ENCODE data around the gene CYP27A1. TPM values are rescaled to one million over a fixed set of nuclear protein-coding genes. Genes with fewer than 3 reads are reported as not detected.

CYP27A1 gene
- total RNA-seq, 1 donor from 2014 or later, result 0.11 TPM

GRCh38 chr2:218773881-218774280 lies 8.1 kb upstream of the CYP27A1 start:
- Mint-ChIP-seq H3K4me3 (no peak overlapping the region), H3K27me3 (ENCODE audit: insufficient read depth, low read depth) (peaks cover 3% of the 10 kb centered on the region), H3K27ac (no peak overlapping the region), H3K9me3 (peaks cover 5% of the 10 kb centered on the region), H3K36me3 (peaks cover 7% of the 10 kb centered on the region), H3K4me1 (no peaks in the 10 kb centered on the region)
- TF ChIP-seq EZH2phosphoT487 (IDR thresholded peaks at IDR 0.05) (no peak), CTCF (IDR thresholded peaks at IDR 0.05) (no peak)
- Histone ChIP-seq H3K4me1 (no peaks in the 10 kb centered on the region), H2AFZ (replicated peaks) (no peak overlapping the region), H3K4me3 (no peak overlapping the region), H3K9me3 (ENCODE audit: low read depth) (no peaks in the 10 kb centered on the region), H3F3A (ENCODE audit: low read depth) (no peaks in the 10 kb centered on the region), H4K20me1 (ENCODE audit: low read depth) (no peaks in the 10 kb centered on the region), H3K27me3 (no peaks in the 10 kb centered on the region), H3K9ac (no peak overlapping the region), H3K4me2 (no peak overlapping the region), H3K27ac (no peak overlapping the region), H3K36me3 (no peaks in the 10 kb centered on the region), H3K79me2 (ENCODE audit: low read depth) (no peaks in the 10 kb centered on the region)
- no peak for DNase-seq (ENCODE audit: low spot score)

DNA sequence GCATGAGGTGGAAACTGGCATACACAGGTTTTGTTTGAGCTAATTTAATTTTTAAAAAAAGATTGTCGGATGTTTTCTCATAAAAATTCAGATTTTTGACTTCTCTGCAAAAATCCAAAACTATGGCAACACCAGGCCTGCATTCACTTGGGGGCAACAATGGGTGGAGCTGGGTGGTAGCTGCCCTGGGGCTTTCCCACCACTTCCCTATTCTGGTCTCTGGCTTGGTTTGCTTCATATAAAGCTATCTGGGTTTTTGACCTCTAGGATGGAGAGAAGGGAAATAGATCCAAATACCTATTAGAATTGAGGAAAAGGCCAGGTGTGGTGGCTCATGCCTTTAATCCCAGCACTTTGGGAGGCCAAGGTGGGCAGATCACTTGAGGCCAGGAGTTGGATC lies 5.5 kb upstream of the CYP27A1 start:
- no peak for TF ChIP-seq EZH2 (IDR thresholded peaks at IDR 0.05)
- TF ChIP-seq CTCF (IDR thresholded peaks at IDR 0.05), result no peak
- TF ChIP-seq EZH2phosphoT487 (IDR thresholded peaks at IDR 0.05), result no peak
- H3K9me3 Mint-ChIP-seq, result peaks cover 5% of the 10 kb centered on the region
- H3K9ac ChIP-seq, result no peak overlapping the region
- peaks cover 7% of the 10 kb centered on the region for H4K20me1 ChIP-seq (ENCODE audit: low read depth)
- no peak overlapping the region for H2AFZ ChIP-seq (replicated peaks)
- no peaks in the 10 kb centered on the region for H3K9me3 ChIP-seq (ENCODE audit: low read depth)
- H3K27me3 ChIP-seq, result peaks cover 20% of the 10 kb centered on the region
- no peak overlapping the region for H3K27ac Mint-ChIP-seq
- peaks cover 5% of the 10 kb centered on the region for H3K27me3 Mint-ChIP-seq (ENCODE audit: insufficient read depth, low read depth)
- no peak overlapping the region for H3K27ac ChIP-seq
- H3K4me1 Mint-ChIP-seq, result peaks cover 8% of the 10 kb centered on the region
- peaks cover 7% of the 10 kb centered on the region for H3K36me3 Mint-ChIP-seq
- no peaks in the 10 kb centered on the region for H3K79me2 ChIP-seq (ENCODE audit: low read depth)
- H3K4me1 ChIP-seq, result peaks cover 8% of the 10 kb centered on the region
- no peaks in the 10 kb centered on the region for H3K36me3 ChIP-seq
- no peak for DNase-seq (ENCODE audit: low spot score)
- no peak overlapping the region for H3K4me3 ChIP-seq
- H3F3A ChIP-seq (ENCODE audit: low read depth), result peaks cover 16% of the 10 kb centered on the region
- no peak overlapping the region for H3K4me3 Mint-ChIP-seq
- H3K4me2 ChIP-seq, result no peak overlapping the region

GRCh38 chr2:218777276-218777990 lies 4.5 kb upstream of the CYP27A1 start:
- Histone ChIP-seq H3K4me2 (no peak overlapping the region), H4K20me1 (ENCODE audit: low read depth) (peaks cover 12% of the 10 kb centered on the region), H3K79me2 (ENCODE audit: low read depth) (no peaks in the 10 kb centered on the region), H3K27ac (no peak overlapping the region), H3K9ac (no peak overlapping the region), H3F3A (ENCODE audit: low read depth) (peaks cover 16% of the 10 kb centered on the region), H3K27me3 (peaks cover 29% of the 10 kb centered on the region), H3K4me3 (no peak overlapping the region), H2AFZ (replicated peaks) (no peak overlapping the region), H3K9me3 (ENCODE audit: low read depth) (no peaks in the 10 kb centered on the region), H3K36me3 (no peaks in the 10 kb centered on the region), H3K4me1 (peaks cover 16% of the 10 kb centered on the region)
- DNase-seq (ENCODE audit: low spot score), result no peak
- no peak for TF ChIP-seq EZH2 (IDR thresholded peaks at IDR 0.05)
- no peak for TF ChIP-seq CTCF (IDR thresholded peaks at IDR 0.05)
- no peak for TF ChIP-seq EZH2phosphoT487 (IDR thresholded peaks at IDR 0.05)
- peaks cover 7% of the 10 kb centered on the region for H3K36me3 Mint-ChIP-seq
- H3K27ac Mint-ChIP-seq, result no peak overlapping the region
- peaks cover 8% of the 10 kb centered on the region for H3K4me1 Mint-ChIP-seq
- peaks cover 9% of the 10 kb centered on the region for H3K27me3 Mint-ChIP-seq (ENCODE audit: insufficient read depth, low read depth)
- H3K9me3 Mint-ChIP-seq, result peaks cover 5% of the 10 kb centered on the region
- no peak overlapping the region for H3K4me3 Mint-ChIP-seq

All from neural progenitor cell (in vitro differentiated cells).